Thyroid gland (tissue), 4 donors: ENCODE data around the gene RBBP4.

Source experiments
- CTCF ChIP-seq, 6 experiments: fragments of 200-600 bp in 3 of 6; fragments of 450-650 bp in 3 of 6; sonication (generic) in 3 of 6; IDR thresholded peaks; one replicate each; pipeline ENCODE4 v1.5.1; 2016 to 2019; ENCODE audit warnings: antibody characterized with exemption in 6 of 6, mild to moderate bottlenecking in 2 of 6, inconsistent platforms in 1 of 6, moderate library complexity in 1 of 6
- POLR2A ChIP-seq, 2 donors: fragments of 450-650 bp; IDR thresholded peaks; one replicate each; pipeline ENCODE4 v1.6.1; 2017; ENCODE audit warnings: antibody characterized with exemption in 2 of 2, mild to moderate bottlenecking in 2 of 2, moderate library complexity in 1 of 2

- TF ChIP-seq CTCF (IDR thresholded peaks at IDR 0.05) (no peak), POLR2A (IDR thresholded peaks at IDR 0.05) (no peak)
Observed at GRCh38 chr1:32724678-32725614, 73.9 kb downstream of the RBBP4 start.
